Activated gamma-delta T cell treated with Interleukin-2 at 50 U/mL for 16 hours (primary cell): ENCODE data around the gene TMEM97.

Experiments used
- DNase-seq: peaks from one replicate; pipeline ENCODE4 v3.0.0-alpha.2; 2020

The TMEM97 gene

DNA sequence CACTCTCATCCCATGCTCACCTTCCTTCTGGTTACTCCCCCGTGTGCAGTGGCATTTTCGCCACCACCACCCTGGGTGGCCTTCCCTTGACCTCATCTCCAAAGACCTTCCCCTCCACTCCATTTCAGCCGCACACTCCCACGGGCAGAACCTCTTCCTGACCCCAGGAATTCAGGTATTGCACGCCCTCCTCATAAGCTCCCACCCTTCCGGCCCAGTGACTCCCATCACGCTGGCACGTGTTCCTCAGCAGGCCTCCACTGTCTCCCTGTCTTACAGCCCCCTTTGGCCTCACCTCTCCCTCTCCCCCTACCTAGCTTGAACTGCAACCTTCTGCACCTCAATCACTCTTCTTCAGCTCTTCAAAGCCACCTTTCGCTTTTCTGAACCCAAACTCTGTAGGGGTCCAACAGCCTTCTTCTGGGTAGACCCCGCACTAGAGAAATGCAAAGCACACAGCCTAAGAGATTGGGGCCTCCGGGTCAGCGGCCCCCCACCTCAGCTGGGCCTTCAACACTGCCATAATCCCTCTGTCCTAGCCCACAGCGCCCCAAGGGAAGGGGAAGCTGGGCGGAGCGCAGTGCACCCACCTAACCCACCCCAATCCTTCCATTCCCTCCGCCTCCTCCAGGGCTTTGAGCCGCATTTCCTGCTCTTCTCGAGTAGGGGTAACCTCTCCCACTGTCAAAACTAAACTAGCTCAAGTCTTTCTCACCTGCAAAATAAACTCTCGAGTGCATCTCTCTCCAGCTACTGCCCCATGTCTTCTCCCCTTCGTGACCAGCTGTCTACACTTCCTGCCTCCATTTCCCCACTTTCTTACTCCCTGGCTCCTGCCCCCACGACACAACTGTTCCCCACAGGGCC is 1.7 kb upstream of the TMEM97 start:
- DNase-seq: no peak

DNA sequence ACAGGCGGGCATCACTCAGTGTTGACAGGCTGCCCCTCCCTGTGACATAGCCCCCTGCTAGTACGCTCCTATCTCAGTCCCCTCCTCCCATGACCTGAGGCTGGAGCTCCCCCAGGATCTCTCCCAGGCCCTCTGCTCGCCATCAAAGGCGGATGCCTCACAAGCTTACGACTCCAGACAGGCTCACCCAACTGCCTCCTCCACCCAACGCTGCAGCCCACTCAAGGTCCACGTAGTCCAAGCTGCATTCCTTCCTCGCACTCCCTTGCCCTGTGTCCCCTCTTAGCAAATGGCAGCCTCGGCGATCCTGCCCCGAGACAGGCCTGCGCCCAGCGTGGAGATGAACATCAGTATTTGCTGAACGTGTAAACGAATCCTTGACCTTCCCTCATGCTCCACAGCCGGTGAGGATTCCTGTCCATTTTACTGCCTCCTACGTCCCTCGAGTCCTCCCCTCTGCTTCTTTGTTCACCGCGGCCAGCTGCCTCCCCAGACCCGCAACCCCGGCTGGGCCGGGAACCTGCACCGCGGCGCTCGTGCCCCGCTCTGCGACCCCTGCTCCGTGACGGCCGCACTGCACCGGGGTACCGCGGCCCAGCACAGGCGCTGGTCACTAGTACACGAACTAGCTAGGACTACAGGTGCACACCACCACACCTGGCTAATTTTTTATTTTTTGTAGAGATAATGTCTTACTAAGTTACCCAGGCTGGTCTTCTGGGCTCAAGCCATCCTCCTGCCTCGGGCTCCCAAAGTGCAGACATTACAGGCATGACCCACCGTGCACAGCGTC is 838 bp upstream of the TMEM97 start:
- no peak for DNase-seq

- no peak for DNase-seq
These were observed 567 bp downstream of the TMEM97 start for GRCh38 chr17:28319598-28319935.

DNA sequence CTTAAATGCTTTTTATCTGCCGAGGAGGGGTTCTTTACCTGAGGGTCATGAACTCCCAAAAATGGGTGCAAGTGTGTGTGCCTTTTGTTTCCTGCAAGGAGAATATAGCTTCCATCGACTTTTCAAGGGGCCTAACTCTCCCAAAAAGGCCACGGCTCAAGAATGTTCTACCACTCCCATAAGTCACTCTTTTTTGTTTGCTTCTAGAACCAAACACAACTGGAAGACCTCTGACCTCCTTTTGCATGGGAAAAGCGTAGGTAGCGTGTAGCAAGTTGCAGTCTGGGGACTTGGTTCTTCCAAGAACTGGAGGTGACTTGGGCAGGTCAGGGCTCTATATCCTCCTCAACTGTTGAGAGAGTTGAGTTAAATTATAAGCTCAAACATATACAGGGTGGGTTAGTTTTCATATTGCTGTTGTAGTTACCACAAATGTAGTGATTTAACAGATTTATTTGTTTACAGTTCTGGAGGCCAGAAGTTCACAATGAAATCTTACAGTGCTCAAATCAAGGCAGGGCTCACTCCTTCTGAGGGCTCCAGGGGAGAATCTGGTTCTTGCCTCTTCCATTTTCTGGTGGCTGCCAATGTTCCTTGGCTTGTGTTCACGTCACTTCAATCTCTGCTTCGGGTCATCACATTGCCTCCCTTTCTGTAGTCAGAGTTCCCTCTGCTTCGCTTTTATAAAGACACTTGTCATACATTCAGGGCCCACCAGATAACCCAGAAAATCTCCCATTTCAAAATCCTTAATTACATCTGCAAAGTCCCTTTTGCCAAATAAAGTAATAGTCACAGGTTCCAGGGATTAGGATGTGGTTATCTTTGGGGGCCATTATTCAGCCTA is 1.4 kb downstream of the TMEM97 start:
- no peak for DNase-seq

DNA sequence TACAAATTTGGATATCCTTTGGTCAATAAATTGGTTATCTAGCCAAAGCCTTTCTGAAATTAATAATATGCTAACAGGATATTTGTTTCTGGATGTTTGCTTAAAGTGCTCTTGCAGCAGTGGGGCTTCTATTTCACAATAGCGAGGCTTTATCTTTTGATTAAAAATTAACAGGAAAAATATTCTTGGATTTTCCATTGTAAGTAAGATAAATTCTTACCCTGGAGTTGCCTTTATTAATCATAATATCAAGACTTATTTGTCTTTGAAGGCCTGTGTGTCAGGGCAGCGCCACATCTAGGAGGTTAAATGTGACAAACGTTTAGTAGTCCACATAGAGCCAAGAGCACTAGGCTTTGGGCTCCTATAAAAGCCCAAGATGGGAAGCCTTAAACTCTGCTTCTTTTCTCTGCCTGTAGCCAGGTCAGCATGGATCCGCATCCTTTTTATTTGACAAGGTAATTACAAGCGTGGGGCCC is 5.3 kb downstream of the TMEM97 start:
- no peak for DNase-seq

GRCh38 chr17:28324781-28325180 is 5.8 kb downstream of the TMEM97 start:
- DNase-seq: no peak

DNA sequence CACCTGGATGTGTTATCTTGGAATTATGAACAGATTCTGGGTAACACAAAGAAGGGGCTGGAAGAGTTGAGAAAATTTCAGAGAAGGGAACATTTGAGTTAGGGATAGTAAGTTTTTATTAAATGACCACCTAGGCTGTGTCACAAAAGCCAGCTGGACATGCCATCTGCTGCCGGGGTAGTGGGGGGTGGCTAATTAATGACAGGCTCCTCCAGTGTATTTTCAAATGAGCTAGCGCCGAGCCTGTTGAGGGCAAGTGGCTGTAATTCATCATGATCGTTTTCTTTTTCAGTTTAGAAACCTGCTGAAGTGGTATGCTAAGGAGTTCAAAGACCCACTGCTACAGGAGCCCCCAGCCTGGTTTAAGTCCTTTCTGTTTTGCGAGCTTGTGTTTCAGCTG is 6.2 kb downstream of the TMEM97 start:
- no peak for DNase-seq

- no peak for DNase-seq
These were observed 7.1 kb downstream of the TMEM97 start for GRCh38 chr17:28326114-28326513.

GRCh38 chr17:28327031-28327607 is 8.1 kb downstream of the TMEM97 start:
- DNase-seq: no peak

DNA sequence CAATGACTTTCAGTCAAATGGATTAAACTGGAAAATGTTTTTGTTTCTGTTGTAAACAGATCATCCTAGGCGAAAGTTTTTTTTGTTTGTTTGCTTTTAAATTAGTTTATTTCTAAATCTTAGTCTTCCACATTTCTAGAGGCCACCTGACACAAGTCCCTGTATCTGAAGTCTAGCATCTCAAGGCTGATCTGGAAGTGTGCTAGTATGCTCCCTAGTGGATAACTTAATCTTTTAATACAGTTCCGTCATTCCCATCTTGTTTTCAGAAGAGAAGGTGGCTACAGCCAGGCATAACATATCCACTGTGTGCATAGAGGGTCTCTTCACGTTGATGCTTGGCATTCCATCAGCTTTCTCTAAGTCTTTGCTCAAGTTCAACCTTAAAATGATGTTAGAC is 8.7 kb downstream of the TMEM97 start:
- DNase-seq: no peak

DNA sequence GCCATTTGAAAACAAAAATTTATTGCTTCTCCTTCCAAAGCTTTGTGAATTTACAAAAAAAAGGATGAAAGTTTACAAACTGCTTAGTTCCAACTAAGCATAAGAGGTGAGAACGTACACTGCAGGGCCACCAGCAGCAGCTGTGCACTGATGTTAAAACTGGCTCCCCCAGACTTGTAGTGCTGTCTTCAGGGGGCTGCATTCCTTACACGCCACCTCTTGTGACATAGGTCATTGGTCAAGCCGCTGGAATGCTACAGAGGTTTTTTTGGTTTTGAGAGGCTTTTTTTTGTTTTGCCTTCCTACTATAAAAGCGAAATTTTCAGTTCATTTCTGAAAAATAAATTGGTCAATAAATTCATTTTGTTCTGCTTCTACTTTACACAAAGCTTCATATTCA is 9.3 kb downstream of the TMEM97 start:
- no peak for DNase-seq

- no peak for DNase-seq
These were observed 11.7 kb downstream of the TMEM97 start for GRCh38 chr17:28330671-28331070.

DNA sequence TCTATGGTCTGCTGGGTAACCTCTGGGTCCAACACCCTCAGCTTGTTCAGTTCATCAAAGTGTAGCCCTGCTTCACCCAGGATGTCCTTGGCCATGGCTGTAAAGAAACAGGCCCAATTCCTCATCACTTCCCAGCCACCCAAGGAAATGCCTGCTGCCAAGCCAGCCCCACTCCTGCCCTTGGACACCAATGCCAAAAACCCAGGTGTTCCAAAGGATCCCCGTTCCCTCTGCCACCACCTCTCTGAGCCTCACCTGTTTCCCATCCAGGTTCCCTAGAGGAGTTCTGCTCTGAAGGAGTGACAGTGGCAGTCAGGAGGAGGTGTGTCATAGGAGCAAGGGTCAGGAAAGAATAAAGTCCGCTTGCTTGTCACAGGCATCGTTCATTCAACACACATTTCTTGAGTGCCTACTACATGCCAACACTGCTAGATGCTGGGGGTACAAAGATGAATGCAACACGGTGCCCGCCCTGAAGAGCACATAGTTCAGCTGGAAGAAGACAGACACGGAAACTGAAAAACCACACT is 13.0 kb downstream of the TMEM97 start:
- DNase-seq: no peak

GRCh38 chr17:28333083-28333746 is 14.2 kb downstream of the TMEM97 start:
- no peak for DNase-seq

DNA sequence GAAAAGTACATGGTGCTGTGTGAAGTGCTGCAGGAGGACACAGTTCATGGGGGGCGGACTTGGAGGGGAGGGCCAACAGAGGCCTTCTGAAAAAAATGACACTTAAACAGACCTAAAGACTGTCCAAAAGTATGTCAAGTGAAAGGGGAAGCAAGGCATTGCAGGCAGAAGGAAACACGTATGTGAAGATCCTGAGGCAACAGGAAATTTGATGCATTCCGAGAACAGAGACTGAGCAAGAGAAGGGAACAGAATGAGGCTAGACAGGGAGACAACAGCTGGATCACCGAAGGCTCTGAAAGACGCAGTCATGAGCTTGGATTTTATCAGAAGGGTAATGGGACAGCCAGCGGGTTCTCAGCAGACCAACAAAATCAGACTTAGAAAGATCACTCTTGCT is 15.2 kb downstream of the TMEM97 start:
- no peak for DNase-seq

DNA sequence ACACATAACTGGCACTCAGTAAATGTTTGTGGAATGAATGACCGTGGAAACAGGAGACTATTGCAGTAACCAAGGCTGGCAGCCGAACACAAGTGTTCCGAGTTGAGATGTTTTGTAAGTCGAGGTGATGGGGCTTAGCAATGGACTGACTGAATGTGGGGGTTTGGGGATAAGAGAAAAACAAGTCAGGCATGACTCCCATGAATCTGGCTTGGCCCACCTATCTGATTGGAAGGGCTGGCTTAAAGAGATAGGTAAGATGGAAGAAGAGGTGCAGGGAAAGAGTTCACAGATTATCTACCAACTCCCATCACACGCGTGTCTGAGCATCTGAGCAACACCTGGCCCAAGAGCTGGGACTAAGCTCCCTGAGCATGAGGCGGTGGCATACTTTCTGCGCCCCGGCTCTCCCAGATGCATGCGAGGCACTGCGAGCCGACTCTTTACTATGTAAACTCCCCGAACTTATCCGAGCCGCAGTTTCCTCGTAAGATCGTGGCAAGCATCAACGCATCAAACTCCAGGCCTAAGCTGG is 15.7 kb downstream of the TMEM97 start:
- no peak for DNase-seq

- peak; percentile 97 for DNase-seq
These were observed 16.4 kb downstream of the TMEM97 start, which contains the start of the genes IFT20 and TNFAIP1 for GRCh38 chr17:28335201-28335958. TSS of gene IFT20 (minus strand) at chr17:28335472. CDS start at chr17:28331985, 3,487 bp downstream. TSS of gene TNFAIP1 (plus strand) at chr17:28335761. CDS start at chr17:28339522, 3,761 bp downstream.

DNA sequence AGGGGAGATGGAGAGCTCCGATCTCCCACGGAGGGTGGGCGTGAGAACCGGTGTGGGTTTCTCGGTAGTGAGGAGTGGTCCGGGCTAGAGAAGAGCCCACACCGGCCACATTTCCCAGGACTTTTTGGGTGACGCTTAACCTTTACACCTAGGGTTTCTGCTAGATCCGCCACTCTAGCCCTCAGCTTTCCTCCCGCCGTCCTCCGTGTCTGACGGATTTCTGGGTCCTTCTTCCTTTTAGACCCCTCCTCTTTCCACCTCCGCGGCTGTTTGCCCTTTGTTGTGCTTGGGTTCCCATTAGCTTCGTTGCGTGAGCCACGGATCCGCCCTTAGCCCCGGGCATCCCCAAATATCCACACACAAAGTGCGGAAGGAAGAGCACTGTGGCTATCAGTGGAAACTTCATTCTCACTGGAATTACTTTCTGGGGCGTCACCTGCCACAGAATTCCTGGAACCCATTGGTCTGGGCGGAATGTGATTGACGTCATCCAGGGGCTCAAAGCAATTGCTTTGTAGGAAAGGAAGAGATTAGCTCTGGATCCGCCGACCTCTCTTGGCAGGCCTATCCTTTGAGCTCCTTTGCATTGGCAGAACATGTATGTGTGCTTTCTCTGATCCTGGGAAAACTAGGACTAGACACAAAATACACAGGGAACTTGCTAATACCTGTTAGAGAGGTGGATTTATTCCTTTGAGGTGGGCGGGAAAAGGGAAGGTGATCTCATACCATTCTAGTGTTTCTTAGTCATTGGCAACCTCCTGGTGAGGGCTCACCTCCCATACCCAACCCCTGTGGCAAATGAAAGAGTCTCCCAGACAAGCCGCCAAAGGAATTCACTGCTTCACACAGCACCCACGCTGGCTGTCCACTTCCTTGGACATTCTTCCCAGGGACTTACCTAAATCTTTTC is 17.2 kb downstream of the TMEM97 start:
- no peak for DNase-seq

DNA sequence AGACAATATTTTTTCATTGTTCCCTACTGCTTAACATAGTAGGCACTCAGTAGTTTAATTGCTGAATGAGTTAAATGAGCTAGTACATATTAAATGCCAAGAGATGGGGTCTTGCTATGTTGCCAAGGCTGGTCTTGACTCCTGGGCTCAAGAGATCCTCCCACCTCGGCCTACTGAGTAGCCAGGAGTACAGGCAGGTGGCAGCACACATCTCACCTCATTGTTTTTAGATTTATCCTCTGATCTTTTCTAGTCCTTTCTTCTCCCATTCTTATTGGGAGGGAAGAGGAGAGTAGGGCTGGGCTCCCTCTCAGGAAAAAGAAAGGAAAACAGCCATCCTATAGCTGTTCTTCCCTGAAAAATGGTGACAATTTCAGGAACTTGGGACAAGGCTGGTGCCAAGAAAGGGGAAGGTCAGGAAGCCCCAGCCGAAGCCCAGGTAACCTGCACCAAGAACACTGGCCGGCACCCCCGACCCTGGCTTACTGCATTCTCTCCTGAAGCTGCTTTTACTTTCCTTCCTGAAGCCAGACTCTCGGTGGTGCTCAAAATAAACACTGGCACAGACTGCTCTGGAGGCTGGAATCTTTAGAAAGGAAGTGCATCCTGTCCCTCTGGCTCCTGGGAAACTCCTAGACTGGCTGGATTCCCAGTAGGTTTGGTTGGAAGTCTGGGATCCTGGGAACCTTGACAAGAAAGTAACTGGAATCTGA is 19.2 kb downstream of the TMEM97 start:
- no peak for DNase-seq
